ENCODE measurements around the gene MRPS16. TPM values are rescaled to one million over a fixed set of nuclear protein-coding genes. Genes with fewer than 3 reads are reported as not detected.

The MRPS16 gene
- total RNA-seq, 1 donor from 2014 or later = 67.0 TPM

- TF ChIP-seq EZH2 (IDR thresholded peaks at IDR 0.05; ENCODE audit: insufficient read depth, low read length) = no peak
- TF ChIP-seq, protein P1, sequence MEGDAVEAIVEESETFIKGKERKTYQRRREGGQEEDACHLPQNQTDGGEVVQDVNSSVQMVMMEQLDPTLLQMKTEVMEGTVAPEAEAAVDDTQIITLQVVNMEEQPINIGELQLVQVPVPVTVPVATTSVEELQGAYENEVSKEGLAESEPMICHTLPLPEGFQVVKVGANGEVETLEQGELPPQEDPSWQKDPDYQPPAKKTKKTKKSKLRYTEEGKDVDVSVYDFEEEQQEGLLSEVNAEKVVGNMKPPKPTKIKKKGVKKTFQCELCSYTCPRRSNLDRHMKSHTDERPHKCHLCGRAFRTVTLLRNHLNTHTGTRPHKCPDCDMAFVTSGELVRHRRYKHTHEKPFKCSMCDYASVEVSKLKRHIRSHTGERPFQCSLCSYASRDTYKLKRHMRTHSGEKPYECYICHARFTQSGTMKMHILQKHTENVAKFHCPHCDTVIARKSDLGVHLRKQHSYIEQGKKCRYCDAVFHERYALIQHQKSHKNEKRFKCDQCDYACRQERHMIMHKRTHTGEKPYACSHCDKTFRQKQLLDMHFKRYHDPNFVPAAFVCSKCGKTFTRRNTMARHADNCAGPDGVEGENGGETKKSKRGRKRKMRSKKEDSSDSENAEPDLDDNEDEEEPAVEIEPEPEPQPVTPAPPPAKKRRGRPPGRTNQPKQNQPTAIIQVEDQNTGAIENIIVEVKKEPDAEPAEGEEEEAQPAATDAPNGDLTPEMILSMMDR (IDR thresholded peaks at IDR 0.05; ENCODE audit: insufficient read depth, low read depth, low read length) = no peak
- no peak overlapping the region for H3K4me2 ChIP-seq (ENCODE audit: low read length)
- H3K4me3 ChIP-seq (ENCODE audit: insufficient read depth, low read depth, low read length) = no peak overlapping the region
- H3K9me3 ChIP-seq (ENCODE audit: insufficient read depth, low read depth, low read length) = peaks cover 2% of the 10 kb centered on the region
- H3K4me1 ChIP-seq (ENCODE audit: insufficient read depth, low read length) = no peaks in the 10 kb centered on the region
- no peak overlapping the region for H3K4me3 Mint-ChIP-seq (ENCODE audit: unreplicated experiment)
- H3K4me1 Mint-ChIP-seq (ENCODE audit: low read depth, unreplicated experiment) = no peaks in the 10 kb centered on the region
- H3K27ac Mint-ChIP-seq (ENCODE audit: unreplicated experiment) = no peak overlapping the region
- no peak overlapping the region for H3K27ac ChIP-seq (ENCODE audit: low read depth, low read length)
- no peak overlapping the region for H2AFZ ChIP-seq (ENCODE audit: low read depth, low read length)
- H4K20me1 ChIP-seq (ENCODE audit: insufficient read depth, low read length) = no peaks in the 10 kb centered on the region
- H3K27me3 ChIP-seq (ENCODE audit: insufficient read depth, low read length) = no peaks in the 10 kb centered on the region
- H3K36me3 ChIP-seq (ENCODE audit: insufficient read depth, low read length) = no peaks in the 10 kb centered on the region
- no peak for FAIRE-seq
- H3K9me3 Mint-ChIP-seq (ENCODE audit: unreplicated experiment) = peaks cover 10% of the 10 kb centered on the region
- H3K27me3 Mint-ChIP-seq (ENCODE audit: low read depth, unreplicated experiment) = no peaks in the 10 kb centered on the region
- peaks cover 12% of the 10 kb centered on the region for H3K36me3 Mint-ChIP-seq (ENCODE audit: low read depth, unreplicated experiment)
- DNase-seq (ENCODE audit: low read depth) = no peak
- no peak overlapping the region for H3K9ac ChIP-seq (ENCODE audit: low read length)
- no peaks in the 10 kb centered on the region for H3K79me2 ChIP-seq (ENCODE audit: insufficient read depth, low read length)
Measured at GRCh38 chr10:73205890-73206289, 46.6 kb downstream of the MRPS16 start.

GRCh38 chr10:73205081-73205480, 47.4 kb downstream of the MRPS16 start:
- Histone ChIP-seq H3K4me2 (ENCODE audit: low read length) (no peak overlapping the region), H3K27me3 (ENCODE audit: insufficient read depth, low read length) (no peaks in the 10 kb centered on the region), H3K27ac (ENCODE audit: low read depth, low read length) (no peak overlapping the region), H3K79me2 (ENCODE audit: insufficient read depth, low read length) (no peaks in the 10 kb centered on the region), H3K4me3 (ENCODE audit: insufficient read depth, low read depth, low read length) (no peak overlapping the region), H3K9ac (ENCODE audit: low read length) (no peak overlapping the region), H2AFZ (ENCODE audit: low read depth, low read length) (no peak overlapping the region), H3K9me3 (ENCODE audit: insufficient read depth, low read depth, low read length) (peaks cover 2% of the 10 kb centered on the region), H3K4me1 (ENCODE audit: insufficient read depth, low read length) (no peaks in the 10 kb centered on the region), H3K36me3 (ENCODE audit: insufficient read depth, low read length) (no peaks in the 10 kb centered on the region), H4K20me1 (ENCODE audit: insufficient read depth, low read length) (no peaks in the 10 kb centered on the region)
- H3K36me3 Mint-ChIP-seq (ENCODE audit: low read depth, unreplicated experiment) = peaks cover 19% of the 10 kb centered on the region
- TF ChIP-seq, protein P1 (IDR thresholded peaks at IDR 0.05; ENCODE audit: insufficient read depth, low read depth, low read length) = no peak
- TF ChIP-seq EZH2 (IDR thresholded peaks at IDR 0.05; ENCODE audit: insufficient read depth, low read length) = no peak
- H3K4me3 Mint-ChIP-seq (ENCODE audit: unreplicated experiment) = no peak overlapping the region
- H3K27me3 Mint-ChIP-seq (ENCODE audit: low read depth, unreplicated experiment) = no peaks in the 10 kb centered on the region
- no peak overlapping the region for H3K27ac Mint-ChIP-seq (ENCODE audit: unreplicated experiment)
- H3K4me1 Mint-ChIP-seq (ENCODE audit: low read depth, unreplicated experiment) = no peaks in the 10 kb centered on the region
- FAIRE-seq (no peak), DNase-seq (ENCODE audit: low read depth) (no peak)
- H3K9me3 Mint-ChIP-seq (ENCODE audit: unreplicated experiment) = peaks cover 10% of the 10 kb centered on the region

Other genes starting within 250 kb of the MRPS16 start
- gene P4HA1, start 155.8 kb downstream of the MRPS16 start, total RNA-seq = 244 and 341 TPM in 2 replicates
- gene NUDT13, start 142.2 kb downstream of the MRPS16 start, total RNA-seq = 2.2 and 2.4 TPM in 2 replicates
- gene ECD, start 84.6 kb downstream of the MRPS16 start, total RNA-seq = 33.7 and 35.6 TPM in 2 replicates
- gene FAM149B1, start 84.5 kb downstream of the MRPS16 start, total RNA-seq = 14.0 and 14.9 TPM in 2 replicates
- 18.9 and 23.3 TPM in 2 replicates for gene DNAJC9, start 5.4 kb downstream of the MRPS16 start, total RNA-seq
- 1.2 and 1.3 TPM in 2 replicates for gene CFAP70, start 106.2 kb upstream of the MRPS16 start, total RNA-seq
- 74.7 and 79.6 TPM in 2 replicates for gene ANXA7, start 161.4 kb upstream of the MRPS16 start, total RNA-seq
- gene MSS51, start 180.9 kb upstream of the MRPS16 start, total RNA-seq = 0.87 and 1.1 TPM in 2 replicates
- gene PPP3CB, start 243.4 kb upstream of the MRPS16 start, total RNA-seq = 29.2 and 30.8 TPM in 2 replicates